ENCODE data around the gene ZNF79.

Gene ZNF79

GRCh38 chr9:127430415-127430814 lies 6.2 kb downstream of the ZNF79 start:
- no peak for DNase-seq (ENCODE audit: extremely low spot score)
- CTCF ChIA-PET: interaction anchor here (0.8 kb wide), 1 partner anchor 13 kb away, joined by 3 read pairs; no protein-coding TSS in a partner anchor
- TF ChIP-seq NFRKB (IDR thresholded peaks at IDR 0.05) (no peak), SUZ12 (IDR thresholded peaks at IDR 0.05) (no peak), L3MBTL2 (conservative IDR thresholded peaks at IDR 0.05) (no peak), ZNF384 (IDR thresholded peaks at IDR 0.05) (no peak), ELF4 (IDR thresholded peaks at IDR 0.05) (no peak), TARDBP (IDR thresholded peaks at IDR 0.05) (no peak), ARNT (IDR thresholded peaks at IDR 0.05) (no peak), FOXM1 (IDR thresholded peaks at IDR 0.05; ENCODE audit: borderline replicate concordance) (no peak), LEF1 (IDR thresholded peaks at IDR 0.05; ENCODE audit: borderline replicate concordance) (no peak), BHLHE40 (IDR thresholded peaks at IDR 0.05; ENCODE audit: borderline replicate concordance) (no peak), SP1 (IDR thresholded peaks at IDR 0.05) (no peak), FOXA1 (IDR thresholded peaks at IDR 0.05) (no peak), CTBP1 (IDR thresholded peaks at IDR 0.05; ENCODE audit: borderline replicate concordance) (no peak), HDGF (IDR thresholded peaks at IDR 0.05; ENCODE audit: borderline replicate concordance) (no peak), FOXK2 (IDR thresholded peaks at IDR 0.05) (no peak)
- TF ChIP-seq, protein P1, sequence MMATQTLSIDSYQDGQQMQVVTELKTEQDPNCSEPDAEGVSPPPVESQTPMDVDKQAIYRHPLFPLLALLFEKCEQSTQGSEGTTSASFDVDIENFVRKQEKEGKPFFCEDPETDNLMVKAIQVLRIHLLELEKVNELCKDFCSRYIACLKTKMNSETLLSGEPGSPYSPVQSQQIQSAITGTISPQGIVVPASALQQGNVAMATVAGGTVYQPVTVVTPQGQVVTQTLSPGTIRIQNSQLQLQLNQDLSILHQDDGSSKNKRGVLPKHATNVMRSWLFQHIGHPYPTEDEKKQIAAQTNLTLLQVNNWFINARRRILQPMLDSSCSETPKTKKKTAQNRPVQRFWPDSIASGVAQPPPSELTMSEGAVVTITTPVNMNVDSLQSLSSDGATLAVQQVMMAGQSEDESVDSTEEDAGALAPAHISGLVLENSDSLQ (IDR thresholded peaks at IDR 0.05): no peak
- POLR2A ChIA-PET: no interaction called here

DNA sequence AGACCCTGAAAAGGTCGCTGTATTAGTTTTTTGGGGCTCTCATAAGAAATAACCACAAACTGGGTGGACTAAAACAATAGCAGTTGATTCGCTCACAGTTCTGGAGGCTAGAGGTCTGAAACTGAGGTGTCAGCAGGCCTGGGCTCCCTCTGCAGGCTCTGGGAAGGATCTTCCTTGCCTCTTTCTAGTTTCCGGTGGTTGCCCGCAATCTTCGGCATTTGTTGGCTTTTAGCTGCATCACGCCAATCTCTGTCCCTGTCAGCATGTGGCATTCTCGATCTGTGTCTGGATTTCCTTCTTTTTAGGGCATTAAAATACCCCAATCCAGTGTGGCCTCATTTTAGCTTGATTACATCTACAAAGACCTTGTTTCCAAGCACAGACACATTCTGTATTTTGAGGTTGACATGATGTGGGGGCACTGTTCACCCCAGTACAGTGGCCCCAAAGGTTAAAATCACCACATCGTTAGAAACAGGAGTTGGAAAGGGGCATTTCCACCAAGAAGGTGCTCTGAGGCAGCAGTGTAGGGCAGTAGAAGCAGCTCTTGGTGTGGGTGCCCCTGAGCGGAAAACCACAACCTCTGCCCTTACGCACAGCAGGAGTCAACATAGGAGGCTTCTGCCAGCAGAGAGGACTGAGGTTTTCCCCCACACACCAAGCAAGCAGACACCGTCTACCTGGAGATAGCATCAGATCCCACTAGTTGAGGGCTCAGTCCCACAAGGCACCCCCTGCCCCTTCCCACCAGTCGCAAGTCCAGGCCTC lies 13.5 kb downstream of the ZNF79 start:
- no peak for DNase-seq (ENCODE audit: extremely low spot score)
- CTCF ChIA-PET: no interaction called here
- POLR2A ChIA-PET: interaction anchor here (1.6 kb wide), 1 partner anchor 13 kb away, joined by 6 read pairs; the partner anchor contains the start of gene ZNF79
- TF ChIP-seq TARDBP (IDR thresholded peaks at IDR 0.05) (no peak), L3MBTL2 (conservative IDR thresholded peaks at IDR 0.05) (no peak), SUZ12 (IDR thresholded peaks at IDR 0.05) (no peak), FOXM1 (IDR thresholded peaks at IDR 0.05; ENCODE audit: borderline replicate concordance) (no peak), BHLHE40 (IDR thresholded peaks at IDR 0.05; ENCODE audit: borderline replicate concordance) (no peak)

DNA sequence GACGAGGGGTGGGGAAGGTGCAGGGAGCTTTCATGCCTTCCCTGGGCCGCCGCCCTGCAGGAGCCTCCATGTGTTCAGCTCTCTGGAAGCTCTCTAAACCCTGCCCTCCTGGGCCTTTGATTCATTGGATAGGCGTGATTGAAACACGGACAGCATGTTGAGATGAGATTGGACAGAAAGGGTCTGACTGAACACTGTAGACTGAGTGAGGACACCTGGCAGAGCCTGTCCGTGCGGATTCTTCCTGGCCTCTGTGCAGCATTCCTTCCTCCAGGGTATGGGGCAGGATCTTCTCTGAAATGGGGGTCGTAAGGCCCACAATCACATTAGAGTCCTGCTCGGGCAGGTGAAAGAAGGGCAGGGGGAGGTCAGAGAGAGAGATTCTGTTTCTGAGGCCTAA lies 14.2 kb downstream of the ZNF79 start:
- CTCF ChIA-PET: no interaction called here

GRCh38 chr9:127444283-127444920 lies 20.2 kb downstream of the ZNF79 start:
- TF ChIP-seq NFRKB (IDR thresholded peaks at IDR 0.05) (no peak), FOXM1 (IDR thresholded peaks at IDR 0.05; ENCODE audit: borderline replicate concordance) (no peak), TARDBP (IDR thresholded peaks at IDR 0.05) (no peak), ZNF384 (IDR thresholded peaks at IDR 0.05) (no peak), SP1 (IDR thresholded peaks at IDR 0.05) (no peak), LEF1 (IDR thresholded peaks at IDR 0.05; ENCODE audit: borderline replicate concordance) (no peak), ARNT (IDR thresholded peaks at IDR 0.05) (no peak), BHLHE40 (IDR thresholded peaks at IDR 0.05; ENCODE audit: borderline replicate concordance) (no peak), HDGF (IDR thresholded peaks at IDR 0.05; ENCODE audit: borderline replicate concordance) (no peak), SUZ12 (IDR thresholded peaks at IDR 0.05) (no peak), FOXA1 (IDR thresholded peaks at IDR 0.05) (no peak), FOXK2 (IDR thresholded peaks at IDR 0.05) (no peak), ELF4 (IDR thresholded peaks at IDR 0.05) (no peak), CTBP1 (IDR thresholded peaks at IDR 0.05; ENCODE audit: borderline replicate concordance) (no peak), L3MBTL2 (conservative IDR thresholded peaks at IDR 0.05) (no peak)
- TF ChIP-seq, protein P1 (IDR thresholded peaks at IDR 0.05): no peak
- ChIA-PET CTCF (no interaction called here), POLR2A (interaction anchor here (0.8 to 1.1 kb wide), 4 partner anchors 8 to 56 kb away, joined by 3 to 4 read pairs (median 4); partner anchors contain the start of gene ZNF79)
- no peak for DNase-seq (ENCODE audit: extremely low spot score)

More for the DNA sequence above, 14.2 kb downstream of the ZNF79 start:
- no peak for DNase-seq (ENCODE audit: extremely low spot score)
- POLR2A ChIA-PET: interaction anchor here (1.6 kb wide), 1 partner anchor 14 kb away, joined by 6 read pairs; the partner anchor contains the start of gene ZNF79
- no peak for TF ChIP-seq ZNF384 (IDR thresholded peaks at IDR 0.05)
- TF ChIP-seq FOXM1 (IDR thresholded peaks at IDR 0.05; ENCODE audit: borderline replicate concordance): no peak
- TF ChIP-seq FOXA1 (IDR thresholded peaks at IDR 0.05): no peak
- no peak for TF ChIP-seq ELF4 (IDR thresholded peaks at IDR 0.05)
- no peak for TF ChIP-seq LEF1 (IDR thresholded peaks at IDR 0.05; ENCODE audit: borderline replicate concordance)
- TF ChIP-seq HDGF (IDR thresholded peaks at IDR 0.05; ENCODE audit: borderline replicate concordance): no peak
- no peak for TF ChIP-seq CTBP1 (IDR thresholded peaks at IDR 0.05; ENCODE audit: borderline replicate concordance)
- no peak for TF ChIP-seq FOXK2 (IDR thresholded peaks at IDR 0.05)
- TF ChIP-seq, protein P1 (IDR thresholded peaks at IDR 0.05): no peak
- no peak for TF ChIP-seq SP1 (IDR thresholded peaks at IDR 0.05)
- TF ChIP-seq L3MBTL2 (conservative IDR thresholded peaks at IDR 0.05): no peak
- TF ChIP-seq BHLHE40 (IDR thresholded peaks at IDR 0.05; ENCODE audit: borderline replicate concordance): no peak
- TF ChIP-seq TARDBP (IDR thresholded peaks at IDR 0.05): no peak
- TF ChIP-seq ARNT (IDR thresholded peaks at IDR 0.05): no peak
- TF ChIP-seq SUZ12 (IDR thresholded peaks at IDR 0.05): no peak
- no peak for TF ChIP-seq NFRKB (IDR thresholded peaks at IDR 0.05)

All from HEK293T (cell line).